Adipose tissue (tissue), 3 donors: ENCODE measurements around the gene KHSRP. TPM values are rescaled to one million over a fixed set of nuclear protein-coding genes. Genes with fewer than 3 reads are reported as not detected.

ENCODE experiments used
- H3K27ac ChIP-seq: one replicate; pipeline ENCODE4 v1.5.1; 2013; ENCODE audit warnings: low read depth, low read length
- WGBS, 3 donors: extraction: QIAGEN DNeasy Blood & Tissue Kit; methylation state at CpG; one replicate each; pipeline ENCODE4 v1.1.7; 2013; 5-methylcytosine and 5-hydroxymethylcytosine counted together
- polyA plus RNA-seq, 3 donors: library from polyadenylated mRNA; stranded (reverse); fragments of 200-250 nt; gene quantifications; one replicate each; pipeline ENCODE4 v1.2.3, GENCODE V29; 2013
- donor health status: healthy with polysubstance abuse.
- donor health status: Bipolar disorder and iron deficiency.
- donor health status: healthy.

KHSRP gene
- polyA plus RNA-seq, 3 donors: 63.8 to 142 (median 130) TPM

DNA sequence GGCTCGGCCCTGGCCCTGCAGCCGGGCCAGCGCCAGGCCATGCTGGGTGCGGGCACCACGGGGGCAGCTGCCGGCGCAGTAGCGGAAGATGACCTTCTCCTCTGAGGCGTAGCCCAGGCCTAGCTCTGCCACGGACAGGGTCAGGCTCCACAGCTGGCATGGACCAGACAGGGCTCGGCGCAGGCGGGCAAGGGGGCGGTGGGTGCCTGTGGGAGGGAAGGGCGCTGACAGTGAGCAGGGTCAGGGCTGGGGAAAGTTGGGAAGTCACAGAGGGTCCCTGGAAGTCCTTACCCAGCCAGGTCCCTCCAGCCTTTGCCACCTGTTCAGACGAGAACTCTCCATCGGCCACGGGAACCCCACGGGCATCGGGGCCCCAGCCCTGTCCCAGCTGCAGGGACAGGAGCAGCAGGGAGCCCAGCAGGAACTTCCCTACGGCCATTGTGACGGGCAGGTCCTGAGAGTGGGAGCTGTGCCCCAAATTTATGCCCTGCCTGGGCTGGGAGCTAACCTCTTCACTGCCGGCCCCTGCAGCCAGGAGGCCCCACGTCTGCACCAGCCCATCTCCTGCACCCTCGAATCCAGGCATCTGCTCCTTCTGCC is 49.1 kb downstream of the KHSRP start, which contains the start of gene PSPN:
PSPN (minus strand) TSS at position 523 of the 600 bp plus-strand sequence; CDS start at position 439, 84 bp downstream.
- WGBS, 3 donors: 90 to 92% (median 90%) methylated on average over 23 to 25 of the region's 25 CpGs
- no peak within 1 kb of the TSS for H3K27ac ChIP-seq

DNA sequence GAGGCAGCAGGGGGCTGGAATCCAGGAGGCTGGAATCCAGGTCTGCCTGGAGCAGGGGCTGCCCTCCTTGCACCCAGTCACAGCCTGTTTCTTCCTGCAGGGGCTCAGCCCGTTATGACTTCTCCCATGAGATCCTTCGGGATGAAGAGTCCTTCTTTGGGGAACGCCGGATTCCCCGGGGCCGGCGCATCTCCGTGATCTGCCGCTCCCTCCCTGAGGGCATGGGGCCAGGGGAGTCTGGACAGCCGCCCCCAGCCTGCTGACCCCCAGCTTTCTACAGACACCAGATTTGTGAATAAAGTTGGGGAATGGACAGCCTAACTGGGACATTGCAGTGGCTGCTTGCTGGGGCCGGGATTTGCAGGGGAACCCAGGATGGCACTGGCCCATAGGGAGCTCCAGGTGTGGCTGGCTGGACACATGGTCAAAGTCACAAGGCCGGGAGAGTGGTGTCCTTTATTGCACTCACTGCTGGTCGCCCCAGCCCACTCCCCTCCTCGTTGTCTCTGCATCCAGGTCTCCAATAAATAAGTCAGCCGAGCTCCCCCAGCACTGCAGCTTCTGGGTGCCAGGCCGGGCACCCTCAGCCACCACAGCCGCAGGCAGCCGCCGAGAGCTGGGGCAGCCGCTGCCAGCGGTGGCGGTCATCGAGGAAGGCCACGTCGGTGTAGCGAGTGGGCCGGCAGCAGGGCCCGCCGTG is 49.8 kb downstream of the KHSRP start:
- 89 to 92% (median 90%) methylated on average over 25 to 29 of the region's 29 CpGs for WGBS, 3 donors
- no peak overlapping the region for H3K27ac ChIP-seq

DNA sequence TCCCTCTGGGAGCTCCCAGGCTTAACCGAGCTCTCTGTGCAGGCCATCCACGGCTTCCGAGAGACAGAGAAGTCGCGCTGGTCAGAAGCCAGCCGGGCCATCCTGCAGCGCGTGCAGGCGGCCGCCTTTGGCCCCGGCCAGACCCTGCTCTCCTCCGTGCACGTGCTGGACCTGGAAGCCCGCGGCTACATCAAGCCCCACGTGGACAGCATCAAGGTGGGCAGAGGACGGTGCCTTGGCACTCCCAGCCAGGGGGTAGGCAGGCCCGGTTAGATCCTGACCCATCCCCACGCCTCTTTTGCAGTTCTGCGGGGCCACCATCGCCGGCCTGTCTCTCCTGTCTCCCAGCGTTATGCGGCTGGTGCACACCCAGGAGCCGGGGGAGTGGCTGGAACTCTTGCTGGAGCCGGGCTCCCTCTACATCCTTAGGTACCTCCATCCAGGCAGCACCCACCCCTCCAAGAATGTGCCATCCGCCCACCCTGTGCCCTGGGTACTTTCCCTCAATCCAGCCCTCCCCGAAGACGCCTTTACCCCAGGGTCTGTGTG is 50.4 kb downstream of the KHSRP start:
- WGBS, 3 donors: 65 to 68% (median 66%) methylated on average over 29 of the region's 29 CpGs
- no peak overlapping the region for H3K27ac ChIP-seq

DNA sequence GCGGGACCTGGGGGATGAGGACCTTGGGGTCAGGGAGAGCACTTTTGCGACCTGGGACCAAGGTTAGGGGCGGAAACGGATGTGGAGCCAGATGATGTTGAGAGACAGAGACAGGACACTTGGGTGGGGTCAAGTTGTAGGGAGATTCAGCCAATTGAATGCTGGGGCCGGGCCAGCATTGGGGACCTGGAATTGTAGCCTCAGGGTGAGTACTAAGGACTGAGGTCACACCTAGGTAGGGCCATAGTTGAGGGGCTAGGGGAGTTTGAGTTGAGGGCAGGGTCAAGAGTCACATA is 50.9 kb downstream of the KHSRP start:
- H3K27ac ChIP-seq: no peak overlapping the region
- WGBS, 3 donors: 30 to 38% (median 31%) methylated on average over 5 of the region's 5 CpGs

DNA sequence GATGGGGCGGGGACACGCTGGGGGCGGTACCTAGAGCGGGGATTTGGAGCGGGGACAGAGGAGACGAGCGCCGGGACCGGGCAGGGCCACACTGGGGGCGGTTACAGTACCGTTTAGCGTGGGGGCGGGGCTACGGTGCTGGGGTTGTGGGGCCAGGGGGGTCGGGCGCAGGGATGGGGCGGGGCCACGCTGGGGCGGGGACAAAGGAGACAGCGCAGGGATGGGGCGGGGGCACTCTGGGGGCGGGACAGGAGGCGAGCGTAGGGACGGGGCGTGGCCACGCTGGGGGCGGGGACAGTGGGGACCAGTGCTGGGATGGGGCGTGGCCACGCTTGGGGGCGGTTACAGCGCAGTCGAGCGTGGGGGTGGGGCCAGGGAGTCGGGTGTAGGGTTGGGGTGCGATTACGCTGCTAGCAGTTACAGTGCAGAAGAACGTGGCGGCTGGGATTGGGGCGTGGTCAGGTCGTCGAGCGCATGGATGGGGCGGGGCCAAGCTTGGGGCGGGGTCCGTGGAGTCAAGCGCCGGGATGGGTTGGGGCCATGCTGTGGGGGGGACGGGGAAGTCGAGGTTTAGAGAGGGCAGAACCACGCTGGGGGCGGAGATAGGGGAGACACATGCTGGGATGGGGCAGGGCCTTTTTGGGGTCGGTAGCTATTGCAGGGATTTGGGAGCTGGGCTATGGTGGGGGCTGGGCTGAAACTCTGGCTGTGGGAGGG is 51.4 kb downstream of the KHSRP start:
- 1 to 2% (median 1%) methylated on average over 46 to 53 of the region's 53 CpGs for WGBS, 3 donors

DNA sequence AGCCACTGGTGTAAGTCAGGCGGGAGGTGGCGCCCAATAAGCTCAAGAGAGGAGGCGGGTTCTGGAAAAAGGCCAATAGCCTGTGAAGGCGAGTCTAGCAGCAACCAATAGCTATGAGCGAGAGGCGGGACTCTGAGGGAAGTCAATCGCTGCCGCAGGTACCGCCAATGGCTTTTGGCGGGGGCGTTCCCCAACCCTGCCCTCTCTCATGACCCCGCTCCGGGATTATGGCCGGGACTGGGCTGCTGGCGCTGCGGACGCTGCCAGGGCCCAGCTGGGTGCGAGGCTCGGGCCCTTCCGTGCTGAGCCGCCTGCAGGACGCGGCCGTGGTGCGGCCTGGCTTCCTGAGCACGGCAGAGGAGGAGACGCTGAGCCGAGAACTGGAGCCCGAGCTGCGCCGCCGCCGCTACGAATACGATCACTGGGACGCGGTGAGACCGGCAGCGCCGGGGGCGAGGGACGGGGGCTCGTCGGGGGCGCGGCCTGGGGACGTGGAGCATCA is 52.0 kb downstream of the KHSRP start, which contains the start of gene ALKBH7:
ALKBH7 (plus strand) TSS at position 201 of the 502 bp plus-strand sequence; CDS start at position 228, 27 bp downstream.
- WGBS, 3 donors: 0 to 1% (median 1%) methylated on average over 38 to 47 of the region's 47 CpGs
- H3K27ac ChIP-seq: no peak within 1 kb of the TSS

More for the DNA sequence above, 51.4 kb downstream of the KHSRP start:
- H3K27ac ChIP-seq: no peak overlapping the region

DNA sequence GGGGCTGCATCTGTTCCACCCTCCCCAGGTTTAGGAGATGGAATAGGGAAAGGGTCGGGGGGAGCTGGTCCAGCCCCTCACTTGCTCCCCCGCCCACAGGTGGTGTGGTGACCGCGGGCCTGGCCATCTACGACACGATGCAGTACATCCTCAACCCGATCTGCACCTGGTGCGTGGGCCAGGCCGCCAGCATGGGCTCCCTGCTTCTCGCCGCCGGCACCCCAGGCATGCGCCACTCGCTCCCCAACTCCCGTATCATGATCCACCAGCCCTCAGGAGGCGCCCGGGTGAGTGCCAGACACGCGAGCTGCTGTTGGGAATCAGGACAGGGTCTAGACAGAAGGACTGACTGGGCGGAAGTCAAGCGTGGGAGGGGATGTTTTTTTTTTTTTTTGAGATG is 60.3 kb downstream of the KHSRP start:
- WGBS, 3 donors: 93 to 98% (median 96%) methylated on average over 21 of the region's 21 CpGs
- H3K27ac ChIP-seq: no peak overlapping the region

Other genes with a start within 250 kb of the KHSRP start
- 10 to 100 TPM; 19.3 to 41.7 (median 37.5) TPM for gene MLLT1, start 144.8 kb downstream of the KHSRP start, polyA plus RNA-seq
- under 1 TPM in 1 of 3 donors, not detected in 2; 0.04 TPM for gene ACER1, start 91.2 kb downstream of the KHSRP start, polyA plus RNA-seq
- gene CLPP, start 63.3 kb downstream of the KHSRP start, polyA plus RNA-seq: 10 to 100 TPM; 55.9 to 91.0 (median 59.7) TPM
- gene ALKBH7, start 52.0 kb downstream of the KHSRP start, polyA plus RNA-seq: 10 to 100 TPM; 68.7 to 71.8 (median 70.9) TPM
- gene PSPN, start 48.9 kb downstream of the KHSRP start, polyA plus RNA-seq: under 1 TPM; 0.37 to 0.79 (median 0.46) TPM
- gene GTF2F1, start 31.6 kb downstream of the KHSRP start, polyA plus RNA-seq: 10 to 100 TPM; 36.4 to 44.7 (median 40.9) TPM
- gene SLC25A41, start 9.0 kb upstream of the KHSRP start, polyA plus RNA-seq: under 1 TPM; 0.09 to 0.22 (median 0.21) TPM
- gene SLC25A23, start 35.0 kb upstream of the KHSRP start, polyA plus RNA-seq: 10 to 100 TPM; 14.0 to 40.1 (median 26.5) TPM
- 10 to 100 TPM in 1 of 3 donors, 1 to 10 TPM in 1, under 1 TPM in 1; 0.67 to 47.3 (median 4.1) TPM for gene CRB3, start 39.5 kb upstream of the KHSRP start, polyA plus RNA-seq
- gene DENND1C, start 57.0 kb upstream of the KHSRP start, polyA plus RNA-seq: 1 to 10 TPM; 1.5 to 2.7 (median 2.1) TPM
- 1 to 10 TPM in 1 of 3 donors, under 1 TPM in 2; 0.18 to 2.0 (median 0.68) TPM for gene TUBB4A, start 77.5 kb upstream of the KHSRP start, polyA plus RNA-seq
- 1 to 10 TPM in 1 of 3 donors, under 1 TPM in 2; 0.09 to 1.5 (median 0.83) TPM for gene TNFSF9, start 106.2 kb upstream of the KHSRP start, polyA plus RNA-seq
- 1 to 10 TPM in 1 of 3 donors, under 1 TPM in 1, not detected in 1; 0.22 to 1.0 TPM for gene CD70, start 166.3 kb upstream of the KHSRP start, polyA plus RNA-seq
- 10 to 100 TPM in 1 of 3 donors, 1 to 10 TPM in 2; 2.1 to 12.6 (median 4.4) TPM for gene TNFSF14, start 245.3 kb upstream of the KHSRP start, polyA plus RNA-seq